Endothelial cell (in vitro differentiated cells): ENCODE measurements around the gene RNASE2. TPM values are rescaled to one million over a fixed set of nuclear protein-coding genes. Genes with fewer than 3 reads are reported as not detected.
"Not testable (repeated sequence)": the region's sequence is repeated elsewhere in the genome, so short reads cannot be mapped to it uniquely, and the experiment has no call there.

Experiments
- DNase-seq: peaks from one replicate; pipeline ENCODE4 v3.0.0; 2021; ENCODE audit warnings: low spot score
- H3K27ac Mint-ChIP-seq: one replicate; pipeline ENCODE4 v1.8.0; 2021; ENCODE audit warnings: mixed read lengths, inconsistent platforms; ENCODE audit not compliant: unreplicated experiment
- H3K27me3 Mint-ChIP-seq: one replicate; pipeline ENCODE4 v1.8.0; 2021; ENCODE audit warnings: mild to moderate bottlenecking, moderate library complexity, mixed read lengths, inconsistent platforms; ENCODE audit not compliant: unreplicated experiment
- H3K36me3 Mint-ChIP-seq: one replicate; pipeline ENCODE4 v1.8.0; 2021; ENCODE audit warnings: mild to moderate bottlenecking, low read depth, mixed read lengths, inconsistent platforms; ENCODE audit not compliant: unreplicated experiment
- H3K4me1 Mint-ChIP-seq: one replicate; pipeline ENCODE4 v1.8.0; 2021; ENCODE audit warnings: mild to moderate bottlenecking, mixed read lengths, inconsistent platforms; ENCODE audit not compliant: unreplicated experiment
- H3K4me3 Mint-ChIP-seq: one replicate; pipeline ENCODE4 v1.8.0; 2021; ENCODE audit warnings: mild to moderate bottlenecking, mixed read lengths, inconsistent platforms; ENCODE audit not compliant: unreplicated experiment
- H3K9me3 Mint-ChIP-seq: one replicate; pipeline ENCODE4 v1.8.0; 2021; ENCODE audit warnings: mixed read lengths, inconsistent platforms; ENCODE audit not compliant: unreplicated experiment
- total RNA-seq: library from RNA; stranded (reverse); fragmentation: NEBNext Ultra II Directional; extraction: Animal tissue kit (Norgen Biotek cat#: 25700); gene quantifications from one replicate; pipeline ENCODE4 v1.2.1, GENCODE V29; 2021; ENCODE audit not compliant: unreplicated experiment
- TF ChIP-seq, protein P1 (sequence below): fragments of 200-600 bp; sonication (generic); IDR thresholded peaks from one replicate; pipeline ENCODE4 v1.5.0; 2021; ENCODE audit warnings: antibody characterized with exemption; ENCODE audit not compliant: unreplicated experiment

The RNASE2 gene
- total RNA-seq, 1 donor from 2014 or later = not detected

DNA sequence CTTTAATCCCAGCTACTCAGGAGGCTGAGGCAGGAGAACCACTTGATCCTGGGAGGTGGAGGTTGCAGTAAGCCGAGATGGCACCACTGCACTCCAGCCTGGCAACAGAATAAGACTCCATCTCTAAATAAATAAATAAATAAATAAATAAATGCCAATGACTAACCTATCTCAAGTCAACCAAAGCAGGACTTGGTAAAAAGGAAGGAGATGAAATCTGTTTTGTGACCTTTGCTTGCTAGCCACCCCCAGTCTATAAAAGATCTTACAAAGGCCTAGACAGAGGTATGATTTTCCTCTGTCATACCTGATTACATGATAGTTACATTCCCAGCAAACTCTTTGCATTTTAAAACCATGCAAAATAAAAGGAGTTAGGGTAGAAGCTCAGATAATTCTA is 21.0 kb downstream of the RNASE2 start:
- no peak overlapping the region for H3K4me3 Mint-ChIP-seq
- TF ChIP-seq, protein P1, sequence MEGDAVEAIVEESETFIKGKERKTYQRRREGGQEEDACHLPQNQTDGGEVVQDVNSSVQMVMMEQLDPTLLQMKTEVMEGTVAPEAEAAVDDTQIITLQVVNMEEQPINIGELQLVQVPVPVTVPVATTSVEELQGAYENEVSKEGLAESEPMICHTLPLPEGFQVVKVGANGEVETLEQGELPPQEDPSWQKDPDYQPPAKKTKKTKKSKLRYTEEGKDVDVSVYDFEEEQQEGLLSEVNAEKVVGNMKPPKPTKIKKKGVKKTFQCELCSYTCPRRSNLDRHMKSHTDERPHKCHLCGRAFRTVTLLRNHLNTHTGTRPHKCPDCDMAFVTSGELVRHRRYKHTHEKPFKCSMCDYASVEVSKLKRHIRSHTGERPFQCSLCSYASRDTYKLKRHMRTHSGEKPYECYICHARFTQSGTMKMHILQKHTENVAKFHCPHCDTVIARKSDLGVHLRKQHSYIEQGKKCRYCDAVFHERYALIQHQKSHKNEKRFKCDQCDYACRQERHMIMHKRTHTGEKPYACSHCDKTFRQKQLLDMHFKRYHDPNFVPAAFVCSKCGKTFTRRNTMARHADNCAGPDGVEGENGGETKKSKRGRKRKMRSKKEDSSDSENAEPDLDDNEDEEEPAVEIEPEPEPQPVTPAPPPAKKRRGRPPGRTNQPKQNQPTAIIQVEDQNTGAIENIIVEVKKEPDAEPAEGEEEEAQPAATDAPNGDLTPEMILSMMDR = no peak
- no peak overlapping the region for H3K27ac Mint-ChIP-seq
- no peaks in the 10 kb centered on the region for H3K36me3 Mint-ChIP-seq
- peaks cover 29% of the 10 kb centered on the region for H3K4me1 Mint-ChIP-seq
- H3K27me3 Mint-ChIP-seq = peaks cover 3% of the 10 kb centered on the region
- no peak for DNase-seq
- H3K9me3 Mint-ChIP-seq = no peaks in the 10 kb centered on the region

DNA sequence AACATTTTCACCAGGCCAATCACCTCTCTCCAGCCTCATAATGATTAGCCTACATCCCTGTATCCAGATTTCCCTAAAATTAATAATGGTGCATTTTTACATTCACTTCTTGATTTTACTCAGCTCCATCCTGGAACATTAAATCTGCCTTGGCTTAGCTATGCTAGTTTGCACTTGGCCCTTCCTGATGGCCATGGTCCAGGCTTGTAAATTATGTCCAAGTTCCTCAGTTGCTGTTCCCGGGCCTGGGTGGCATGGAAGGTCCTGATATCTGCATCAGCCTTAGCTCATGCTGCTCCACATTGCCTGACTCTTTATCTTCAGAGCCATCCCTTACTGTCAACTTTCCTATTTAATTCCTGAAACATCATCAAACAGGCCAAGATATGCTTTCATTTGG is 23.4 kb downstream of the RNASE2 start:
- no peak overlapping the region for H3K27ac Mint-ChIP-seq
- DNase-seq = no peak

DNA sequence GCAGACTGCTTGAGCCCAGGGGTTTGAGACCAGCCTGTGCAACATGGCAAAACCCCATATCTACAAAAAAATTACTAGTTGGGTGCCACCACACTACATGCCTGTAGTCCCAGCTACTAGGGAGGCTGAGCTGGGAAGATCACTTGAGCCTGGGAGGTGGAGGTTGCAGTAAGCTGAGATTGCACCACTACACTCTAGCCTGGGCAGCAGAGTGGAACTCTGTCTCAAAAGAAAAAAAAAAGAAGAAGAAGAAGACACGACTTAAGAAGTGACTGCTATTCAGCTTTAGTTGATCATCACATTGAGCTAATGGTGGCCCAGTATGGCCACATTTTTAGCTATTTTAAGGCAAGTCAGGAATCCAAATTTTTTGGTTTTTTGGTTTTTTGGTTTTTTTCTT is 25.6 kb downstream of the RNASE2 start:
- DNase-seq = no peak
- Mint-ChIP-seq H3K4me3 (no peak overlapping the region), H3K27ac (no peak overlapping the region), H3K27me3 (peaks cover 3% of the 10 kb centered on the region), H3K4me1 (peaks cover 30% of the 10 kb centered on the region), H3K9me3 (no peaks in the 10 kb centered on the region), H3K36me3 (no peaks in the 10 kb centered on the region)
- TF ChIP-seq, protein P1 = no peak

More for the DNA sequence above, 23.4 kb downstream of the RNASE2 start:
- no peaks in the 10 kb centered on the region for H3K36me3 Mint-ChIP-seq
- H3K9me3 Mint-ChIP-seq = no peaks in the 10 kb centered on the region
- H3K4me1 Mint-ChIP-seq = peaks cover 17% of the 10 kb centered on the region
- H3K27me3 Mint-ChIP-seq = peaks cover 3% of the 10 kb centered on the region
- TF ChIP-seq, protein P1 = no peak
- H3K4me3 Mint-ChIP-seq = no peak overlapping the region

DNA sequence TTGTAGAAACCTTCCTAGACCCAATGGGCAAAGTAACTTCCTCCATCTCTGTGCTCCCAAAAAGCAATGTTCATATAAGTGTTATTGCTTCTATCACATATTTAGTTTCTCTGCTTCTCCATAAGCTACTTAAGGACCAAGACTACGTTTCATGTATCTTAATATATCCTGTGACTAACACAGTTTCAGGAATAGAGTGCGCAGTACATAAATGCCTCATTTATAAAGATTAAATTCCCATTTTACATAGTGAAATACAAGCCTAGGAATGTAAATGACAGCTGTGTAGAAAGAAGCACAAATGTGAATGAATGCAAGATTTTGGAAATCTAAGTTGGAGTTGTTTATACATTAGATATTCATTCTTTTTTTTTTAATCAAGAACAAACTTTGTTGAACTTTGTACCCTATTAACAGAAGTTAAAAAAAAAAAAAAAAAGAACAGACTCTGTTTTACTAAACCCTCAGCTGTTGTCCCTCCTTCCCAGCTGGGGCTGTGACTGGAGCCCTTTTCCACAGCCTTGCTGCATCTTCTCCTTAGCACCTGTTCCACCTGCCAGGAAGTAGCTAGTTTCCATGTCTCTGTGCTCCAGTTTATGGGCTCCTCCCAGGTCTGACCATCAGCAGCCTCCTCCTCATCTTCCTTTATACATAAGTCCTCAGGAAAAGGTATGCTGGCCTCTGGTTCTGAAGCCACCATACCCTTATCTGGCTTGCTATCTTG is 27.5 kb downstream of the RNASE2 start:
- Mint-ChIP-seq H3K4me1 (peaks cover 29% of the 10 kb centered on the region), H3K4me3 (no peak overlapping the region), H3K9me3 (no peaks in the 10 kb centered on the region), H3K36me3 (no peaks in the 10 kb centered on the region), H3K27ac (no peak overlapping the region), H3K27me3 (peaks cover 6% of the 10 kb centered on the region)
- no peak for DNase-seq
- TF ChIP-seq, protein P1 = no peak

DNA sequence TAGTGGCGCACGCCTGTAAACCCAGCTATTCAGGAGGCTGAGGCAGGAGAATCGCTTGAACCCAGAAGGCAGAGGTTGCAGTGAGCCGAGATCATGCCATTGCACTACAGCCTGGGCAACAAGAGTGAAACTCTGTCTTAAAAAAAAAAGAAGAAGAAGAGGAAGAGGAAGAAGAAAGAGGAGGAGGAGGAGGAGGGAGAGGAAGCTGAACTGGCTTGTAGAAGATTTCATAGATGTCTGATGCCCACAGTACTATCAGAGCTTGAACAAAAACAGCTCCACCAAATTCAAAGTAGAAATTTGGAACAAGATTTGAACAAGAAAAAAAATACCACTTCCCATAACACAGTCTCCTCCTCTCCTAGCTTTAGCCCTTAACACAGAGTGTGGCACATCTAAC is 30.4 kb downstream of the RNASE2 start:
- H3K36me3 Mint-ChIP-seq, DNase-seq, H3K4me3 Mint-ChIP-seq, H3K9me3 Mint-ChIP-seq, H3K27me3 Mint-ChIP-seq, H3K27ac Mint-ChIP-seq: not testable (repeated sequence)
- H3K4me1 Mint-ChIP-seq = peaks cover 24% of the 10 kb centered on the region
